HG03521 (cell line): Measurements from ENCODE around the gene ITGA7.

ENCODE experiments used
- ATAC-seq: cut with Tn5 transposase; IDR thresholded peaks from one replicate; pipeline ENCODE4 v1.9.1; 2021; ENCODE audit warnings: mild to moderate bottlenecking, moderate library complexity; ENCODE audit not compliant: unreplicated experiment

The ITGA7 gene, protein sequence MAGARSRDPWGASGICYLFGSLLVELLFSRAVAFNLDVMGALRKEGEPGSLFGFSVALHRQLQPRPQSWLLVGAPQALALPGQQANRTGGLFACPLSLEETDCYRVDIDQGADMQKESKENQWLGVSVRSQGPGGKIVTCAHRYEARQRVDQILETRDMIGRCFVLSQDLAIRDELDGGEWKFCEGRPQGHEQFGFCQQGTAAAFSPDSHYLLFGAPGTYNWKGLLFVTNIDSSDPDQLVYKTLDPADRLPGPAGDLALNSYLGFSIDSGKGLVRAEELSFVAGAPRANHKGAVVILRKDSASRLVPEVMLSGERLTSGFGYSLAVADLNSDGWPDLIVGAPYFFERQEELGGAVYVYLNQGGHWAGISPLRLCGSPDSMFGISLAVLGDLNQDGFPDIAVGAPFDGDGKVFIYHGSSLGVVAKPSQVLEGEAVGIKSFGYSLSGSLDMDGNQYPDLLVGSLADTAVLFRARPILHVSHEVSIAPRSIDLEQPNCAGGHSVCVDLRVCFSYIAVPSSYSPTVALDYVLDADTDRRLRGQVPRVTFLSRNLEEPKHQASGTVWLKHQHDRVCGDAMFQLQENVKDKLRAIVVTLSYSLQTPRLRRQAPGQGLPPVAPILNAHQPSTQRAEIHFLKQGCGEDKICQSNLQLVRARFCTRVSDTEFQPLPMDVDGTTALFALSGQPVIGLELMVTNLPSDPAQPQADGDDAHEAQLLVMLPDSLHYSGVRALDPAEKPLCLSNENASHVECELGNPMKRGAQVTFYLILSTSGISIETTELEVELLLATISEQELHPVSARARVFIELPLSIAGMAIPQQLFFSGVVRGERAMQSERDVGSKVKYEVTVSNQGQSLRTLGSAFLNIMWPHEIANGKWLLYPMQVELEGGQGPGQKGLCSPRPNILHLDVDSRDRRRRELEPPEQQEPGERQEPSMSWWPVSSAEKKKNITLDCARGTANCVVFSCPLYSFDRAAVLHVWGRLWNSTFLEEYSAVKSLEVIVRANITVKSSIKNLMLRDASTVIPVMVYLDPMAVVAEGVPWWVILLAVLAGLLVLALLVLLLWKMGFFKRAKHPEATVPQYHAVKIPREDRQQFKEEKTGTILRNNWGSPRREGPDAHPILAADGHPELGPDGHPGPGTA

DNA sequence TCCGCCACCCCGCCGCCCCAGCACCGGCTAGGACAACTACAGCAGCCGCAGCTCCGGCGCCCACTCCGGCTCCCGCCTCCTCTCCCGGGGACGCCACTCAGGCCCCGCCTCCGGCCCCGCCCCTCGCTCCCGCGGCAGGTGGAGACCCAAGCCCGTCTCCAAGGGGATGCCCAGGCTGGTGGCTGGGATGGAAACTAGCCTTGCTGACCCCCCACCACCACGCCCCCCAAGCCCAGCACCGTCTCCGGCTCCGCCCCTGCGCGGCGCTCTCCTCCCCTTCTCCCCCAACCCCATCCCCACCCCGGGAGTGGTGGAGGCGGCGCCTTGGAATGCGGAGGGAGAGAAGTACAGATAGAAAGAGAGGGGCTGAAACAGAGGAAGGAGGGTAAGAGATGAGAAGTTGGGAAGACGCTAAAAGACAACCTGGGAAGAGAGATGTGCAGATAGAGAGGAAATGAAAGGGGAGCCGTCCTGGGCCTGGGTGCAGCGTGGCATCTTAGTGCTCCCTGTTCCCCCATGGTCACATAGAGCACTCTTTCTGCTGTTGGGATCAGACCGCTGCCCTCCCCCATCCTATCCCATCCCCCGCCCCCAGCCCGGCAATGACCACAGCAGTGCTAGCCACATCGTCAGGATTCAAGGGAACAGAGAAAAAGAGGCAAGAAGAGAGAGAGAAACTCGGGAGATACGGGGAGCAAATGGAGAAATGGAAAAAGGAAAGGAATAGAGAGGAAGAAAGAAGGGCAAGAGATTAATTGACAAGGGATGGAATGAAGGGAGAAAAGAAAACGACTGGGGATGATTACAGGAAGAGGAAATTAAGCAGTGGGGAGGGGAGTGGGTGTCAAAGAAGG lies at the start of gene ITGA7:
Gene ITGA7, minus strand, starts transcription at position 64 of the 854 bp plus-strand sequence. CDS start 222 bp downstream, outside the sequence.
- ATAC-seq: no peak

DNA sequence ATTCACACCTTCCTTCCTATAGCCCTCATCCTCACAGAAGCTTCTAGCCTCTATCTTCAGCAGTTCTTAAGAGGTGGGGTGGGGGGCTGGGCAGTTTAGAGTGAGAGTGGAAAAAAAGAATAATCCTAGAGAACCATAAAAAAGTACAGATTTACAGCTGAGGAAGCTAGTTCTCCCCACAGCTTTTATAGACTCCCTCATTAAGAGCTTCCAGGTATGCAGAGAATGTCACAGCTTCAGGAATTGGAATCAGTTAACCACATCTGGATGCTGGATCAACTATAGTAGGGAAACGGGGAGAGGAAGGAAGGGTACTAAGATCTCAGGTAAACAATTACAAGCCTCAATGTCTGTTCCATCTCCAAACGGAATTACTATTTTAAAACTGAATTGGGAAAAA lies 47.5 kb upstream of the ITGA7 start:
- ATAC-seq: no peak

DNA sequence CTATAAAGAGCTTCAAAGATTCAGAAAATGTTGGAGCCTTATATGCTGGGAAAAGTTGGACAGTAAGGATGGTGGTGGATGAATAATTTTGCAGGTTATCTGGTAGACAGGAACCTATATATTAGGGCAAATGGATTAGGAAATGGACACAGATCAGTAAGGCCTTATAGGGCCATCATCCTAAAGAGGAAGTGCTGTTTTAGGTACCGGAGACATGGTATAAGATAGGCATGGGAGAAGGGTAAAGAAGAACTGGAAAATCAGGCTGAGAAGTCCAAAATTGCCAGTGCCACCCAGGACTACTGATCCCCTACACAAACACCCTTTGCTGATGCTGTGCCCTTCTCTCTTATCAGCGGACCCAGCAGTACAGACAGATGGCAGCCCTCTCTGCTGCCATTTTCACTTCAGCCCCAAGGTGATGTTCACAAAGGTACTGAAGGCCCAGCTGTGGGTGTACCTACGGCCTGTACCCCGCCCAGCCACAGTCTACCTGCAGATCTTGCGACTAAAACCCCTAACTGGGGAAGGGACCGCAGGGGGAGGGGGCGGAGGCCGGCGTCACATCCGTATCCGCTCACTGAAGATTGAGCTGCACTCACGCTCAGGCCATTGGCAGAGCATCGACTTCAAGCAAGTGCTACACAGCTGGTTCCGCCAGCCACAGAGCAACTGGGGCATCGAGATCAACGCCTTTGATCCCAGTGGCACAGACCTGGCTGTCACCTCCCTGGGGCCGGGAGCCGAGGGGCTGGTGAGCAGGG lies 40.7 kb upstream of the ITGA7 start:
- no peak for ATAC-seq

DNA sequence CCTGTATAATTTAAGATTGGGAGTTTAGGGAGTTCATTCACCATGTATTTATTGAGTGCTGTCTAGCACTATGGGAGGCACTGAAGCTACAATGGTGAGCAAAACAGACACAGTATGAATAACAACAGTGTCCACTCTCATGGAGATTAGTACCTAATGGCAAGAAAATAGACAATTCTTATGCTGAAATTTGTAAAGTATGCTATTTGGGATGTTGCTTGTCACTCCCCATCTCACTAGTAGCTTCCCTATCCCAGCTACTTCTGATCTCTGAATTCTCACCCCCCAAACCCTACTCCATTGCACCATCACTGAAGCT lies 39.2 kb upstream of the ITGA7 start:
- no peak for ATAC-seq

DNA sequence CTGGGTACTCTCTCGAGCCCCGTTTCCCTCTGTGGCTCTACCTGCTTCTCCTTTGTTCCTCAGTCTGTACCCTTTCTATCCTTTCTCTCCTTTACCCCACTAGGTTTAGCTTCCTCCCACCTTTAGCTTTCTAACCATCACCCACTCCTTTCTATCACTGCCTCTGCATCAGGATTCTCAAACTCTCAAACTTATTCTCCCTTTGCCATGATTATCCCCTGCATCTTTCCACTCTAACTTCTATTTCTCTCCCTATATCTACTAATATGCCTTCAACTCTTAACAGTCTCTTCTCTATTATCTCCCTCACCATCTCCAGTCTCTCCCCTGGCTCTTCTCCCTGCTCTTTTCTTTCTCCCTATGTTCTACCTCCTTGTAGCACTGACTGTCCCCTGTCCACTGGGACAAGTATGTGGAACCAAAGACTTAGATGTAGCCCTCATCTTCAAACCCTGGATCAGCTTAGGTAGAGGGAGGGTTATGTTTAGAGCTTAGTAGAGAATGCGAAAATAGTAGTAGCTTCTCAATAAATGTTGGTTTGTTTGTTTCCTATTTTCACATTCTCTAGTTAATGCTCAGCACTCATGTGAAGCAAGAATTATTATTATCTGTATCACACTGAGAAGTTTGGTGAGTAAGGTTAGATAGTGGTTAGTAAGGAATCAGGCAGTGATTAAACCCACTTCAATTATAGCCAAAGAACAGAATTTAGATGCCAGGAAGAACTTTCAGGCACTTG lies 38.6 kb upstream of the ITGA7 start:
- no peak for ATAC-seq

DNA sequence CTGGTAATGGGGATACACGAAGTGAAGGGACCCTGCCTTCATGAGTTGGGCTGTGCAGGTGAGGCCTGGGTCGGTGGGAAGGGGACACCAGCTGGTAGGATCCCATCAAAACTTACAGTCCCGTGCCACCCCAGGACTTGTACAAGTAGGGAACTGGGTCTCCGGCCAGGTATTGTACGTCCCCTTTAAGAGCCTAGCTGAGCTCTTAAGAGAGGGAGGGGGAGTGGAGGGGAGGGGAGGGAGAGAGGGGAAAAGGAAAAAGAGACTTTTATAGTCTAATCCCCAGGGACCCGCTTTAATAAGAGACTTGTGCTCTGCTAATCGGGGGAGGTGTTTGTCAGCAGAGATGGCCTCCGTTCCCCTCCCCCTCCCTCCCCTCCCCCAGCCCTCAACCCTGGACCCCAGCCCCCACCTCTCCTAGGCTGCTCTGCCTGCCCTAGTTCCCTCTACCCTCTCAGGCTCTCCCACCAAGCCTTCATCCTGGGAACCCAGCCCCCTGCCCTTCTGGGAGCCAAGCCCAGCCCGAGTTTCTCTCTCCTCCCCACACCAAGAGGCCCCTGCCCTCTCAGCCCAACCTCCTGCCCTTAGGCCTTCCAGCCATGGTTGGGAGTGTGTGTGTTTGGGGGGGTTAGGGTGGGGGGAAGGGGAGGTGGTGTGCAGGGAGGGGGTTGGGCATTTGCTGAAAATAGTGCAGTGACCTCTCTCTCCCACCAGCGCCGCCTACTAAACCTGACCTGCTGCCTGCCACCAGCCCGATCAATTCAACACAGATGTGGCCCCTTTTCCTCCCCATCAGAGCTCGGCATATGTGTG lies 37.9 kb upstream of the ITGA7 start:
- no peak for ATAC-seq

DNA sequence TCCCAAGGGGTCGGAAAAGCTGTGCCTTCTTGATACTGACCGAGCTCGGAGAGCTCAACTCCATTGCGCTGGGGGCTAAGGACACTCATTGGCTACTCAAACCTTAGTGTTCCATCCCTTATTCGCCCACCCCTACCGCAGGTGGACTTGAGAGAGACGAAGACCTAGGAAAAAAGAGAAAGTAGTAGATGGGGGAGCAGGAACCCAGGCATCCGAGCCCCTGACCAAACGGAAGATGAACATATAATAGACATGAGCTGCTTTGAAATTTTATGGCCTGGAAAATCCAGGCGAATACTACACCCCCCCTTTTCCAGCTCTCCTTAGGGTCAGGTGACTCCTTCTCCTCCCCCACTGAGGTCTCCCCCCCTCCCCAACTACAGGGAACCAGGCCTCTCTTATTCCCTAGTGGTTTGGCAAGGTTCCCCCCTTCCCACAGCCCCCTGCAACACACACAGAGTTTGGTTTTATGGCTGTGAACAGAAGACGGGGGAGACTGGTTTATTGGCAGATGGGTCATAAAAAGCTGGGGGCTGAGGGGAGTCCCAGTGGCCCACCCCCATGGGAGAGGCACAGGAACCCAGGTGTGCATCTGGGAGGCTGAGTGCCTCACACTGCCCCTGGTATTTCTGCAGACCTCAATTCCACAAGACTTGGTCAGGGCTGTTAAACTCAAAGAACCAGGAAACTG lies 36.8 kb upstream of the ITGA7 start:
- no peak for ATAC-seq

DNA sequence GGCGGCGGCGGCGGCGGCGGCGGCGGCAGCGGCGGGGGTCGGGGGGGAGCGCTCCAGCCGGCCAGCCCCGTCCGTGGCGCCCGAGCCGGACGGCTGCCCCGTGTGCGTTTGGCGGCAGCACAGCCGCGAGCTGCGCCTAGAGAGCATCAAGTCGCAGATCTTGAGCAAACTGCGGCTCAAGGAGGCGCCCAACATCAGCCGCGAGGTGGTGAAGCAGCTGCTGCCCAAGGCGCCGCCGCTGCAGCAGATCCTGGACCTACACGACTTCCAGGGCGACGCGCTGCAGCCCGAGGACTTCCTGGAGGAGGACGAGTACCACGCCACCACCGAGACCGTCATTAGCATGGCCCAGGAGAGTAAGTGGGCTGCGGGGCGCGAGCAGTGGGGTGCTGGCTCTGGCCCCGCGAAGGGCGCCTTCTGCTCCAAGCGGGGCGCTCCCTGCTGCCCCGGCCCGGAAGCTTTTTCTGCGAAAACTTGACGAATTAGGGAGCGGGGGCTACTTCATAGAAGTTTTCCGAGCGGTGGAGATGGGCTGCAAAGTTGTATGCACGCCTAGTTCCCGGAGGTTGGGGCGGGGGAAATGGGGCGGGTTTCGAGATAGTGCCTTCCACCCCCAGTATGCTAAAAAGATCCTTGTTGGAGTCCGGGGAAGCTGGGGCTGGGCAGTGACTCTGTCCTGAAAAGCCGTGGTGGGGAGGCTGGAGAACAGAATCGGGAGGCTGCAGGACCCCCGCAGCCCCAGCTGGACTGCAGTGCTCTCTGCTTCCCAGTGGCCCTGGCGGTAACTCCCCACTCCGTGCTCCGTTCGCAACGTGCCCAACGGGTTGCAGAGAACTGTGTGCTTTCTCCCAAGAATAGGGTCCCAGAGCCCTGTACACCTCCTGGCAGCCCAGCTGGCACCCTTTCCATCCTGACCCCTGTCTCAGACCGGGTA lies 36.0 kb upstream of the ITGA7 start:
- no peak for ATAC-seq

DNA sequence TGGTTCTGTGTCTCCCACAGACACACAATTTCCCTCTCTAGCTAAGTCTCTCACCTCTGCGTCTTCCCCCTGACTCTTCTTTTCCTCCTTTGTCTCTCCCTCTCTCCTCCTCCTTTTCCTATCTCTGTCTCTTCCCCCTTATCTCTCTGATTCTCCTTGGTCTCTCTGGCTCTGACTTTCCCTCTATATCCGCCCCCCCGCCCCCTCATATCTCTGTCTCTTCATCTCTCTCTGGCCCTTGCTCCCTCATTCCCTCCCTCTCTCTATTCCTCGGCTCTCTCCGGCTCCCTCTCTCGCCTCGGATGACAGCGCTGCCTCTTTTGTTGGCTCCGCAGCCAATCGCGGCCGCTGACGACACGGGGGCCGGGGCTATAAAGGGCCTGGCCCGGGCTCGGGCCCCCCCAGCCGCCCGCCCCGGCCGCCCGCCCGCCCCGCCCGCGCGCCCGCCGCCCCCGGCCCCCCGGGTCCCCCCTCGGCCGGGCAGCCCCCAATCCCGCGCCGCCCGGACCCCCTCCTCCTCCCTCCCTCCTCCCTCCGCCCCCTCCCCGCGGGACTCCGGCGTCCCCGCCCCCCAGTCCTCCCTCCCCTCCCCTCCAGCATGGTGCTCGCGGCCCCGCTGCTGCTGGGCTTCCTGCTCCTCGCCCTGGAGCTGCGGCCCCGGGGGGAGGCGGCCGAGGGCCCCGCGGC lies 35.2 kb upstream of the ITGA7 start, which contains the start of gene GDF11:
Gene GDF11, plus strand, starts transcription at position 404 of the 687 bp plus-strand sequence. Its CDS starts 195 bp downstream, at position 599.
- ATAC-seq: no peak

DNA sequence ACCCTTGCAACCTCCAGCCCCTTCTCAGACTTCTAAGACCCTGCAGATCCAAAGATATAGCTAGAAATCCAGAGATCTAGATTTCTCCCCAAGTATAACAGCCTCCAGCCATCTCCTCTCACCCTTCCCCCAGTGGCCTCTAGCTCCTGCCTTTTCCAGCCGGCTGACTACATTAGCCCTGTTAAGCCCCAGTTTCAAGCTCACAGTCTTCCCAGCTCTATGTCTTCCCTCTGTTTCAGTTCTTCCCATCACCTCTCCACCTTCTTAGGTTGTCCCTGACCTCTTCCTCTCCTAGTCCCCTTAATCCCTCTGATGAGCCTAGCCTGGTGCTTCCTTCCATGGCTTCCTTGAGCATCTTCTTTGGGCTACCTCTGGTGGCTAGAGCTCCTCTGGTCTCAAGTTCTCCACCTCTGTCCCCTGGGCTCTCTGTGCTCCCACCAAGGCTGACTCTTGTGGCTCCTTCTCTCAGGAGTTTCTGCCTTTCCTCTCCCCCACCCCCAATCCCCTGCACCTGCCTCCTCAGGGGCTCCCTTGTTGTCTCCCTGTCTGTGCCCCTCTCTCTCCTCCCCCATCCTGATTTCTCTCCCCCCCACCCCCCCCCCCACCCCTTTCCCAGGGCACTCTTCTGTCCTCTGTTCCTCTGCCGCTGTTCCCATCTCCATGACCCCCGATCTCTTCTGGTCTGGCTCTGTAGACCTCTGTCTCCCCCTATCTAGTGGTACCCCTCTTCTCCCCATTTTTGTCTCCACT lies 34.4 kb upstream of the ITGA7 start:
- no peak for ATAC-seq

DNA sequence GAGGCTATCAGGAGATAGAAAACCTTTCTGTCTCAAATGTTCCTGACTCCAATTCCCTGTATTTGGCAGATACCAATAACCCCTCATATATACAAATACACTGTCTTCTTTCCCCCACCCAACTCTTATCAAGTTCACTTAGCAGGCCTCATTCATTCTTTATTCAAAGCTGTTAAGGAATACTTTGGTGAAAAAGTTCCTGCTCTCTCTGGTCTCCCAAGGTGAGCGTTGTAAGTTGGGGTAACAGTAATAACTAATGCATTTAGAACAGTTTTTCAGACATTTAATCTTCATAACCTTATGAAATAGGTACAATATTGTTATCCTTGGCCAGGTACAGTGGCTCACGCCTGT lies 31.3 kb upstream of the ITGA7 start:
- ATAC-seq: no peak

DNA sequence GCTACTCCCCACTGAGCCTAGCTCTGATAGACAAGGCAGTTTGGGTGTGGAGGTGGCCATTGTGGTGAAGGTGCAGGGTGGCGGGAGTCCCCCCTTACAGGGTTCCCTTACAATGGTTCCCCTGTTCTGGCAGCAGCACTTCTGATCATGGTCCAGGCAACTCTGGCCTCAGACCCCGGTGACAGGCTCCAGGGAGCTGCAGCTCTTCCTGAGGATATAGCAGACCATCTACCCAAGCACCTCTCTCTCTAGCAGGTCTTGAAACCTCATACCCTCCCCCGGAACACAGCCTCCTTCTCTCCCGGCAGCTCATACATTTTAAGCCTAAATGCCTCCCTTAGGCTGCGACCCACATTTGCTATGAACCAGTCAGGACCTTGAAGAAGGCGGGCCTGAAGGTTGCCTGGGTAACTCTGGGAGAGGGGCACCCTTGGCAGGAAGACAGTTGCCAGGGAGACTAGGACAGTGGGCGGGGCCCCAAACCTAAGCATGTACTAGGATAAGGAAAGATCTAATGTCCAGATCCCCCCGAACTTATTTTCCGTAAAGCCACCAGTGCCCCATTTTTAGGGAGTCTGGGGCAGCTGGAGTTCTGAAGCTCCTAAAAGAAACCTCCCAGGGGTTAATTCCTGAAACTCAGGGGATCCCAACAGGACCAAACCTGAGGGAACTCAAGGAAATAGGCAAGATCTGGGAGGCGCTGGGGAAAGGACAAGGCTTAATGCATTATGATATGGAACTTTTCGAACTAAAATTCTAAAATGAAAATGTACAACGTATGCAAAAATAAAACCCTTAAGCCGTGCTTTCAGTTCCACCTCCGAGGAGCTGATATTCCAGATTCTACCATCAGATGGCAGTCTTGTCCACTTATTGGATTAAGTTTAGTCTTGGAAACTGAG lies 30.7 kb upstream of the ITGA7 start:
- ATAC-seq: peak; percentile 77

DNA sequence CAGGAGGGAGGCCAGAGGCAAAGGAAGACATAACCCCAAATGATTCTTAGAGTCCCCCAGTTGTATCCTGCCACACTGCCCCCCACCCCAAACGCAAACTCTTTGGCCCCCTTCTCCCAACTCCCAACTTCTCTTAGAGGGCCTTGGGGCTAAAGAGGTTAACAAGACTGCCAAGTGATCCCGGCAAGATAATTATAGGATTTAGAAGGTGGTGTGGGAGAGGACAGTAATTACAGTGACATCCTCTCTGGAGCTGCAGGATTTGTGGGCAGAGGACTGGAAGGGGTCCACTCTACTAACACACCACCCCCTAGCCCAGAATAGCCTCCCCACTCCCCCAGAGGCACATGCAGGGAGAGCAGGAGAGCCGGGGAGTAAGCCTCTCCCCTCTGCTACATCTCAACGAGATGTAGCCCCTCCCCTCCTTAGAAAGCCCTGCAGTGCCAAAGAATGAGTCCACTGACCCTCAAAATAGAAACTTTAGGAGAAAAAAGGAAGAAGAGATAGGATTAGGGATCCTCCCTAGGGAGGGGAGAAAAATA lies 29.9 kb upstream of the ITGA7 start:
- ATAC-seq: no peak
